DMS 273 (cell line): ENCODE results near the gene GATA3.
"Not testable (repeated sequence)": the region's sequence is repeated elsewhere in the genome, so short reads cannot be mapped to it uniquely, and the experiment has no call there.

Experiments used
- DNase-seq: peaks from one replicate; lab custom pipeline; 2025; ENCODE audit not compliant: unreplicated experiment; lab: John Stamatoyannopoulos, UW

GATA3 gene

GRCh38 chr10:8054494-8055407 is at the start of gene GATA3:
Gene GATA3 (plus strand): TSS chr10:8054688. CDS start chr10:8055656, 968 bp downstream.
- DNase-seq, result peak; percentile 39

GRCh38 chr10:8006274-8006999 is 48.1 kb upstream of the GATA3 start:
- no peak for DNase-seq

- no peak for DNase-seq
Measured at GRCh38 chr10:8009031-8009430, 45.5 kb upstream of the GATA3 start.

- DNase-seq, result no peak
Measured at GRCh38 chr10:8013006-8013405, 41.5 kb upstream of the GATA3 start.

- DNase-seq, result no peak
Measured at GRCh38 chr10:8013619-8014018, 40.9 kb upstream of the GATA3 start.

GRCh38 chr10:8014649-8015048 is 39.8 kb upstream of the GATA3 start:
- no peak for DNase-seq

- no peak for DNase-seq
Measured at GRCh38 chr10:8017277-8017676, 37.2 kb upstream of the GATA3 start.

GRCh38 chr10:8023321-8023720 is 31.2 kb upstream of the GATA3 start:
- DNase-seq, result no peak

GRCh38 chr10:8023851-8024250 is 30.6 kb upstream of the GATA3 start:
- DNase-seq, result no peak

GRCh38 chr10:8026349-8027259 is 27.9 kb upstream of the GATA3 start:
- DNase-seq, result no peak

GRCh38 chr10:8031211-8031610 is 23.3 kb upstream of the GATA3 start:
- DNase-seq, result not testable (repeated sequence)

- no peak for DNase-seq
Measured at GRCh38 chr10:8032558-8032957, 21.9 kb upstream of the GATA3 start.

- peak; percentile 26 for DNase-seq
Measured at GRCh38 chr10:8033812-8034465, 20.5 kb upstream of the GATA3 start.

GRCh38 chr10:8034466-8035005 is 20.0 kb upstream of the GATA3 start:
- peak; percentile 24 for DNase-seq

- DNase-seq, result peak; percentile 48
Measured at GRCh38 chr10:8035006-8035640, 19.4 kb upstream of the GATA3 start.

- no peak for DNase-seq
Measured at GRCh38 chr10:8035641-8036470, 18.6 kb upstream of the GATA3 start.

- no peak for DNase-seq
Measured at GRCh38 chr10:8036506-8037198, 17.8 kb upstream of the GATA3 start.

GRCh38 chr10:8037199-8037801 is 17.2 kb upstream of the GATA3 start:
- no peak for DNase-seq
